ENCODE measurements around the gene MLEC.

DNA sequence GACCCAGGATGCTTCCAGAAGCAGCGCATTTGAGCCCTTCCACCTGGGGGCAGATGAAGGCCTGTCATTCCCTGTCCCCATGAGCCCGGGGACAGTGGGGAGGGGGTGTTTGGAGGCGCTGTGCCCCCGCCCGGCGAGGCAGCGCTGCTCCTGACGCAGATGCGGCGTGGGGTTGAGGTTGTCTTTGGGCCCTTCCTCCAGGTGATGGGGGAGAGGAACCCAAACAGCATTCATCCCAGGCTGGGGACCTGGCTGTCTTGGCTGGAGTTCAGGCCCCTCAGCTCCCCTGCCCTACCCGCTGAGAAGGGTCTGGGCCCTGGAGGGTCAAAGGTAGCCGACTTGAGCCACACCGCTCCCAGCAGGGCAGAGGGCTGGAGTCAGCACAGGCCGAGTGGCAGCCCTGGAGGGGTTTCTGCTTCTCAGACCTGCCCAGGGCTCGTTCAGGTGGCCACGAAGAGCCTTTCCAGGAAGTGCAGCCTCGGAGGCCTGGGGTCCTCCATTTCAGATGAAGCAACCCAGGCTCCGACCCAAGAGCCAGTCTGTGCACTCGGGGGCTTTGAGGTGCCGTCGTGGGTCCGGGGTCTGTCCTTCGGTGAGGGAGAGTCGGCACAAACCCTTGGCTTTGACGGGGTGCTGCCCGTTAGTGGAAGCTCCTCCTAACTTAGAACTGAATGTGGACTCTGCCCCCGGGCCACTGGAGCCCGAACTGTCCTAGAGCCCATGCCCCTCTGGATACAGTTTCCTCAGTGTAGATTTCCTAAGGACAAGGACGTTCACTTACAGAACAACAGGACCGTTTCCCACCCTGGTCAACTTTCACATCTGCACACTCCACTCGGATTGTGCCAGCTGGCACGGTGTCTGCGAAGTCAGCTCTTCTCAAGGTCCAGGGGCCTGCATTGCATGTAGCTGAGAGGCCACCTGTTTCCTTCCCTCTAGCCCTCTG is 54.8 kb downstream of the MLEC start:
- TF ChIP-seq, protein P1, sequence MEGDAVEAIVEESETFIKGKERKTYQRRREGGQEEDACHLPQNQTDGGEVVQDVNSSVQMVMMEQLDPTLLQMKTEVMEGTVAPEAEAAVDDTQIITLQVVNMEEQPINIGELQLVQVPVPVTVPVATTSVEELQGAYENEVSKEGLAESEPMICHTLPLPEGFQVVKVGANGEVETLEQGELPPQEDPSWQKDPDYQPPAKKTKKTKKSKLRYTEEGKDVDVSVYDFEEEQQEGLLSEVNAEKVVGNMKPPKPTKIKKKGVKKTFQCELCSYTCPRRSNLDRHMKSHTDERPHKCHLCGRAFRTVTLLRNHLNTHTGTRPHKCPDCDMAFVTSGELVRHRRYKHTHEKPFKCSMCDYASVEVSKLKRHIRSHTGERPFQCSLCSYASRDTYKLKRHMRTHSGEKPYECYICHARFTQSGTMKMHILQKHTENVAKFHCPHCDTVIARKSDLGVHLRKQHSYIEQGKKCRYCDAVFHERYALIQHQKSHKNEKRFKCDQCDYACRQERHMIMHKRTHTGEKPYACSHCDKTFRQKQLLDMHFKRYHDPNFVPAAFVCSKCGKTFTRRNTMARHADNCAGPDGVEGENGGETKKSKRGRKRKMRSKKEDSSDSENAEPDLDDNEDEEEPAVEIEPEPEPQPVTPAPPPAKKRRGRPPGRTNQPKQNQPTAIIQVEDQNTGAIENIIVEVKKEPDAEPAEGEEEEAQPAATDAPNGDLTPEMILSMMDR (IDR thresholded peaks at IDR 0.05), result no peak
- no peak for TF ChIP-seq POLR2A (IDR thresholded peaks at IDR 0.05)
